HFF-Myc (cell line): ENCODE results near the gene NELL1.

Experiments
- DNase-seq: peaks from one replicate; pipeline ENCODE4 v3.0.0-alpha.2; 2011; ENCODE audit warnings: low read depth; ENCODE audit errors: extremely low read depth
- H3K4me3 ChIP-seq: replicated peaks from 2 replicates; pipeline ENCODE4 v1.5.1; 2011; ENCODE audit warnings: low read depth, mild to moderate bottlenecking, control low read depth, low read length
- CTCF ChIP-seq: IDR thresholded peaks from 2 replicates; pipeline ENCODE4 v1.5.1; 2012; ENCODE audit warnings: mild to moderate bottlenecking, low read depth, low read length, control low read depth; ENCODE audit errors: missing control alignments

The NELL1 gene

GRCh38 chr11:21007297-21007696 lies 337.9 kb downstream of the NELL1 start:
- DNase-seq: no peak
- TF ChIP-seq CTCF: no peak
- no peak overlapping the region for H3K4me3 ChIP-seq

GRCh38 chr11:21018248-21018647 lies 348.9 kb downstream of the NELL1 start:
- no peak for DNase-seq
- no peak for TF ChIP-seq CTCF
- no peak overlapping the region for H3K4me3 ChIP-seq

- TF ChIP-seq CTCF: no peak
- H3K4me3 ChIP-seq: no peak overlapping the region
Measured at GRCh38 chr11:21026685-21027084, 357.3 kb downstream of the NELL1 start.

GRCh38 chr11:21037850-21038249 lies 368.5 kb downstream of the NELL1 start:
- no peak for DNase-seq
- no peak for TF ChIP-seq CTCF
- H3K4me3 ChIP-seq: no peak overlapping the region

More at GRCh38 chr11:21026685-21027084, 357.3 kb downstream of the NELL1 start:
- no peak for DNase-seq

- DNase-seq: no peak
- no peak for TF ChIP-seq CTCF
- H3K4me3 ChIP-seq: no peak overlapping the region
Measured at GRCh38 chr11:21038801-21039200, 369.4 kb downstream of the NELL1 start.

GRCh38 chr11:21040630-21041029 lies 371.2 kb downstream of the NELL1 start:
- TF ChIP-seq CTCF: no peak
- no peak overlapping the region for H3K4me3 ChIP-seq
- DNase-seq: no peak

GRCh38 chr11:21048626-21049025 lies 379.2 kb downstream of the NELL1 start:
- no peak for DNase-seq
- TF ChIP-seq CTCF: no peak
- H3K4me3 ChIP-seq: no peak overlapping the region
